ENCODE results near the gene ISM1.

ISM1 gene

DNA sequence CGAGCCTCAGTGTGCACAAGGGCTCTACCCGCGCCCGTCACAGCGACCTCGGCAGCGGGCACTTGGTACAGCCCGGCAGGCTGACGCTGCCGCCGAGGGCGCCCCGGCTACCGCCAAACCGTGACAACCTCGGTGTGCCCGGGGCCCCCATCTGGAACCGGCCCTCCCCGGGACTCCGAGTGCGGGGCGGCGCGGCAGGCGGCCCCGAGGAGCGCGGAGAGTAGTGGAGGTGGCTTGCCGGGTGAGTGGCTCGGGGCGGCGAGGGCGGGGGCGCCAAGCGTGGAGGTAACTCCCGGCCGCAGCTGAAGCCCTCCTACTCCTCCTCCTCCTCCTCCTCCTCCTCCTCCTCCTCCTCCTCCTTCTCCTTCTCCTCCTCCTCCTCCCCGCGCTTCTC lies at the start of gene ISM1:
Gene ISM1 (plus strand): TSS at position 371 of the 394 bp plus-strand sequence. CDS start 503 bp downstream, outside the sequence.
- Mint-ChIP-seq H3K4me3 (peak within 1 kb of the TSS; percentile 85), H3K4me1 (ENCODE audit: low read depth) (peaks cover 19% of the 10 kb centered on the region), H3K9me3 (no peaks in the 10 kb centered on the region), H3K27ac (peak within 1 kb of the TSS; percentile 83), H3K27me3 (peaks cover 53% of the 10 kb centered on the region), H3K36me3 (ENCODE audit: low read depth) (no peaks in the 10 kb centered on the region)

DNA sequence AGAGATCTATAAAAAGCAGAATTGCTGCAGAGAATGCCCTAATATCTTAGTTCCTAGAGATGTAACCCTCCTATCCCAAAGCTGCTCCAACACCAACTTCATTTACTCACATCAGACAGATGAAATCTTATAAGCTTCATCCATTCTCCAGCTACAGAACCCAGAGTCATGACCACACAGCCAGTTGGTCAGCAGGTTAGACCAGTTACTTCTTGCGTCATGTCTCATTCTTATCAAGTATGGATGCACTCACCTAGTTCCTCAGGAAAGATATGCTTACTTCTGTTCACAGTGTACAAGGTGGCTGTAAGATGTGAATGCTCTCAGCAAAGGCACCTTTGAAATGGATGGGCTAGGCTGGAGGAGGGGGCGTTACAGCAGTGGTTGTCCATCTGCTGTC lies 47.9 kb upstream of the ISM1 start:
- H3K27ac Mint-ChIP-seq = no peak overlapping the region
- H3K27me3 Mint-ChIP-seq = peaks cover 8% of the 10 kb centered on the region
- H3K4me1 Mint-ChIP-seq (ENCODE audit: low read depth) = no peaks in the 10 kb centered on the region
- H3K4me3 Mint-ChIP-seq = no peak overlapping the region
- peaks cover 7% of the 10 kb centered on the region for H3K9me3 Mint-ChIP-seq
- H3K36me3 Mint-ChIP-seq (ENCODE audit: low read depth) = no peaks in the 10 kb centered on the region

DNA sequence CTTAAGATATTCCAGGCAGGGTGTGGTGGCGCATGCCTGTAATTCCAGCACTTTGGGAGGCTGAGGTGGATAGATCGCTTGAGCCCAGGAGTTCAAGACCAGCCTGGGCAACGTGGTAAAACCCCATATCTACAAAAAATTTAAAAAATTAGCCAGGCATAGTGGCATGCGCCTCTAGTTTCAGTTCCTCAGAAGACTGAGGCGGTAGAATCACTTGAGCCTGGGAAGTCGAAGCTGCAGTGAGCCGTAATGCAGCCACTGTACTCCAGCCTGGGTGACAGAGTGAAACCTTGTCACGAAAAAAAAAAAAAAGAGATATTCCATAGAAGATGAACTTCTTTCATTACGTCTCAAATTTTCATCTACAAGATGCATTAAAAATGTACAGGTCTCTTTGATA lies 46.7 kb upstream of the ISM1 start:
- no peaks in the 10 kb centered on the region for H3K4me1 Mint-ChIP-seq (ENCODE audit: low read depth)
- no peak overlapping the region for H3K27ac Mint-ChIP-seq
- no peak overlapping the region for H3K4me3 Mint-ChIP-seq
- H3K27me3 Mint-ChIP-seq = peaks cover 8% of the 10 kb centered on the region
- peaks cover 7% of the 10 kb centered on the region for H3K9me3 Mint-ChIP-seq
- H3K36me3 Mint-ChIP-seq (ENCODE audit: low read depth) = no peaks in the 10 kb centered on the region

DNA sequence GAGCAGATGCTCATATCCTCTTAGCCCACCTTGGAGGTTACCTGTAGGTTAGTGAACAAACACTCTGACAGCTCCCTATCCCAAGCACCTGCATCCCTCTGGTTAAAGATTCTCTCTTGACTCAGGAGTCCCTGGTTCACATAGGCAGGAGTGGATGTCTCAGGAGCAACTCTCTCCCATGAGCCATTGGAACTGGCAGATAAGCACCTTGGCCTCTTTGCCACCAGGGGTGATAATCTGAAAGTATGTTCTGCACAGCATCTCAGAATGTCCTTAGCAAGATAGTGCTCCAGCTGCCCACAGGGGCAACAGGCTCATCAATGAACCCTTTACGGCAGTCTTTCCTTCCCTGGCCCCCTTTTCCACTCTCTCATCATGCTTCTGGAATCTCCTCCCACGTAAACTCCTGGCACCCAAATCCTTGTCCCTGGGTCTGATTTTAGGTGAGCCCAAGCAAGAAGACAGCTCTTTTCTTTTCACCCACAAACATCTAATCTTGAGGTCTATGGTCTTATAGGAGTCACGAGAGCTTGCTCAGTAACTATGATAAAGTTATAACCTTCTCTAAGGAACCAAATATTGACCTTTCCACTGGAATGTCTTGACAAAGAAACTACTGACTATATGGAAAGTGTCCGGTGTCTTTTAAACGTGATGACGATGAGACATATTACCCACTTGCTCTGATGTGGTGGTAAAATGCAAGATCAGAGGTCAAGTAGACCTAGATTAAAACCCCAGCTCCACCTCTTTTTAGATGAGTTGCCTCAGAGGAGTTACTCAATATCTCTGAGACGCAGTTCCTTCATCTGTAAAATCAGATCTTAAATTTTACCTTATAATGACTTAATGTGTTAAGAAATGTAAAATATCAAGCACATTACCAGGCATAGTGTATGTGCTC lies 39.8 kb upstream of the ISM1 start:
- Mint-ChIP-seq H3K27me3 (peaks cover 10% of the 10 kb centered on the region), H3K27ac (peak overlapping the region; percentile 75), H3K36me3 (ENCODE audit: low read depth) (no peaks in the 10 kb centered on the region), H3K9me3 (peaks cover 9% of the 10 kb centered on the region), H3K4me3 (no peak overlapping the region), H3K4me1 (ENCODE audit: low read depth) (peaks cover 24% of the 10 kb centered on the region)

DNA sequence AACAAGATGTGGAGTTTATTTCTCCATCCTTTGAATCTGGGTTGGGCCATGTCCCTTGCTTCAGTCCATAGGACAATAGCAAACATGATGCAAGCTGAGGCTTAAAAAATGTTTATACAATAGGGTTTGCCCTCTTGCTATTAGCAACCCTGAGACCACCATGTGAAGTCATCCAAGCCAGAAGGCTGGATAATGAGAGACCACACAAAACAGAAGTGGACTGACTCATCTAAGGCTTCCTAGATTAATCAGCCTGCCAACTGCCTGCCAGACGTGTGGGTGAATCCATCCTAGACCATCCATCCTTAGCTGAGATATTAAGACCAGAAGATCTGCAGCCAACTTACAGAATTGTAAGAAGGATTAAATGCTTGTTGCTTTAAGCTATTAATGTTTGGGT lies 38.1 kb upstream of the ISM1 start:
- Mint-ChIP-seq H3K4me3 (no peak overlapping the region), H3K27me3 (peaks cover 10% of the 10 kb centered on the region), H3K36me3 (ENCODE audit: low read depth) (peaks cover 3% of the 10 kb centered on the region), H3K4me1 (ENCODE audit: low read depth) (peaks cover 24% of the 10 kb centered on the region), H3K27ac (no peak overlapping the region), H3K9me3 (peaks cover 14% of the 10 kb centered on the region)

DNA sequence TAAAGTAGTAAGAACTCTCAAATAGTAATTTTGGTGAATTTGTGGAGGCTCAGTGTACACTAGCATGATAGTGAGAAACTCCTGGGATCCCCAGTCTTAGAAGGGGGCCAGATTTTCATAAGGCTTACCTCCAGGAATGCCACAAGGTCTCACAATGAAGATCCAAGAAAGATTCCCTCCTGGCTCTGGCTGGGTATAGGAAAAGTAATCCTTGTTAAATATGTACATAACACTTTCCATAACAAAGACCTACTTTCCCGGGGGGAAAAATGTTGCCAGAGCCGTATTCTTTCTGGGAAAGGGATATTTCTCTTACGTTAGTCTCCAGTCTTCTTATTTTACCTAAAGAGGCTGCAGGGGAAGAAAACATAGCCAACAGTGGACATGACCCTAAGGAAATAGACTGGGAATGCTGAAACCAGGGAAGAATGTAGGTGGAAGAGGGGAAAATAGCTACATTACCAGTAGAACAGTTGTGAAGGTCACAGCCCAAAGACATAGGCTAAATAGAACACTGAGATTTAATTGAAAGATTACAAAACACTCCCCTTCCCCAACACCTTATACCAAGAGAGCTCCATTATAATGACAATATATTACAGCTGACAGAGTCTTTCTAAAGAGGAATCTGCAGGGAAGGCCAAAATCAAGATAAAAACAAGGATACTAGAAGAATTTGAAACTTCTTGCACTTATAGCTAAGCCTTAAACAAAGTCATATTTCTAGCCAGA lies 34.9 kb upstream of the ISM1 start:
- peaks cover 14% of the 10 kb centered on the region for H3K9me3 Mint-ChIP-seq
- H3K27ac Mint-ChIP-seq = no peak overlapping the region
- H3K4me1 Mint-ChIP-seq (ENCODE audit: low read depth) = peaks cover 19% of the 10 kb centered on the region
- H3K27me3 Mint-ChIP-seq = peaks cover 9% of the 10 kb centered on the region
- peaks cover 3% of the 10 kb centered on the region for H3K36me3 Mint-ChIP-seq (ENCODE audit: low read depth)
- no peak overlapping the region for H3K4me3 Mint-ChIP-seq

DNA sequence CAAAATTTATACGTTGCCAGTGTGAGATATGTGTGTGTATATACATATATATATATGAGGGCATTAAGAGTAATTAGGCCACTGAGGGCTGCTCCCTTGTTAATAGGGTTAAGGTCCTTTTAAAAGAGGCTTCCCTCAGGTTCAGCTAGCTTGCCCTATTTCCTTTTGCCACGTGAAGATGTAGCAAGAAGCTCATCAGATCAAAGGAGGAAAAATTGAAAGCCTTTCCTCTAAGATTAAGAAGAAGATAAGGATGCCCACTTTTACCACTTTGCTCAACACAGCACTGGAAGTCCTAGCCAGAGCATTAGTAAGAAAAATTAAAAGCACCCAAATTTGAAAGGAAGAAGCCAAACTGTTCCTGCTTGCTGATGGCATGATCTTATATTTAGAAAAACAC lies 33.2 kb upstream of the ISM1 start:
- Mint-ChIP-seq H3K36me3 (ENCODE audit: low read depth) (peaks cover 3% of the 10 kb centered on the region), H3K9me3 (peaks cover 14% of the 10 kb centered on the region), H3K27ac (no peak overlapping the region), H3K4me3 (no peak overlapping the region), H3K4me1 (ENCODE audit: low read depth) (peaks cover 2% of the 10 kb centered on the region), H3K27me3 (peaks cover 3% of the 10 kb centered on the region)

DNA sequence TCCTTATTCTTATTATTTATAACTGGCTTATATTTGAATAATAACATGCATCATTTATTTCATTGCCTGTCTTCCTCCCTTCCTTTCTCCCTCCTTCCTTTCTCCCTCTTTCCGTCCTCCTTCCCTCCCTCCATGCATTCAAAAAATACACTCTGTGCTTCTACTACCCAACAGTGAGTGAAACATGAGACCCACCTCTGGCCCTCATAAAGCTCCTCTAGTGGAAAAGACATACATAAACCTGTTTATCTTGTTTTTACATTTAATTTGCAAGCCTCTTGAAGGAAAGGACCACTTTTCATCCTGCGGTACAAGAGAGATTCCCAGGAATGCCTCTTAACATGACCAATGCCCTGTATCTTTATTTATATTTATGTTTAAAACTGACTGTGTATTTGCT lies 21.8 kb upstream of the ISM1 start:
- Mint-ChIP-seq H3K27me3 (no peaks in the 10 kb centered on the region), H3K4me3 (no peak overlapping the region), H3K27ac (no peak overlapping the region), H3K9me3 (no peaks in the 10 kb centered on the region), H3K36me3 (ENCODE audit: low read depth) (no peaks in the 10 kb centered on the region), H3K4me1 (ENCODE audit: low read depth) (no peaks in the 10 kb centered on the region)

DNA sequence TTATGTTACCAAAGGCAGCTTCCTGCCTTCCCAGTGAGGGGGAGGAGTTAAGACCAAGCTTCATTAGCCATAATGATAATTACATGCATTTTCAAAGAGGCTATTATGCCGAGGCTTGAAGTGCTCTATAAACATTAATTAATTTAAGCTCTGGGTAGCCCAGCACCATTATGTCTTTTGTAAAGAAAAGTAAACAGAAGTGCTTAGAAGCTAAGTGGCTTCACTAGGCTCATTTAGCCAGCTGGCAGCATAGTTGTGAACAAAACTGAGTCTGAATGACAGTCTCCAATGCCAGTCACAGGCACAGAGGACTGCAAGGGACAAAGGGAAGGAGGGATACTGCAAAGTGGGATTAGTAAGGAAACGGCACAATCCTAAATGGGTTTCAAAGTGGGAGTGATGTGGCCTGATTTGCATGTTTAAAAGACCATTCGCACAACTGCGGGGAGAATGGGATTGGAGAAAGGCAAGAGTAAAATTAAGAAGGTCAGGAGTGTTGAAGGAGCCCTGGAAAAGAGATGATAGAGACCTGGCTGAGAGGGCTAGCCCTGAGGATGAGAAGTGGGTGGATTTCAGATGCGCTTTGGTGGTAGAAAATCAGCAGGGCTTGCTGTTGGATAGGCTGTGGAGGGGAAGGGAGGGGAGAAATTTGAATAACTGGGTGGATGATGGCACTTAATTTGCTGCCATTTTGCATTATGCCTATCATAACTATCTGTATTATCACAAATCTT lies 20.1 kb upstream of the ISM1 start:
- Mint-ChIP-seq H3K27ac (no peak overlapping the region), H3K9me3 (no peaks in the 10 kb centered on the region), H3K36me3 (ENCODE audit: low read depth) (no peaks in the 10 kb centered on the region), H3K27me3 (peaks cover 4% of the 10 kb centered on the region), H3K4me3 (no peak overlapping the region), H3K4me1 (ENCODE audit: low read depth) (no peaks in the 10 kb centered on the region)

DNA sequence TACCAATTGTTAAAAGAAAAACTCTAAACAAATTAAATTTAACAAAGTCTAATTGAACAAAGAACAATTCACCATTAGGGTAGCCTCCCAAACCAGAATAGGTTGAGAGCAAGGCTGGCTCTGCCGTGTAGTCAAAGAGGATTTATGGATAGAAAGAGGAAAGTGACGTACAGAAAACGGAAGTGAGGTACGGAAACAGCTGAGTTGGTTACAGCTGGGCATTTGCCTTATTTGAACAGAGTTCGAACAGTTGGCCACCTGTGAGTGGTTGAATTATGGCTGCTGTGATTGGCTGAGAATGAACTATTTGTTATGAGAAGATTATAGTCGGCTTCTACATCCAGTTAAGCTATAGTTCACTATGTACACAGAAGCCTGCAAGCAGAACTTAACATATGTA lies 18.5 kb upstream of the ISM1 start:
- no peak overlapping the region for H3K27ac Mint-ChIP-seq
- H3K4me1 Mint-ChIP-seq (ENCODE audit: low read depth) = no peaks in the 10 kb centered on the region
- H3K9me3 Mint-ChIP-seq = no peaks in the 10 kb centered on the region
- no peak overlapping the region for H3K4me3 Mint-ChIP-seq
- H3K36me3 Mint-ChIP-seq (ENCODE audit: low read depth) = no peaks in the 10 kb centered on the region
- H3K27me3 Mint-ChIP-seq = peaks cover 4% of the 10 kb centered on the region

DNA sequence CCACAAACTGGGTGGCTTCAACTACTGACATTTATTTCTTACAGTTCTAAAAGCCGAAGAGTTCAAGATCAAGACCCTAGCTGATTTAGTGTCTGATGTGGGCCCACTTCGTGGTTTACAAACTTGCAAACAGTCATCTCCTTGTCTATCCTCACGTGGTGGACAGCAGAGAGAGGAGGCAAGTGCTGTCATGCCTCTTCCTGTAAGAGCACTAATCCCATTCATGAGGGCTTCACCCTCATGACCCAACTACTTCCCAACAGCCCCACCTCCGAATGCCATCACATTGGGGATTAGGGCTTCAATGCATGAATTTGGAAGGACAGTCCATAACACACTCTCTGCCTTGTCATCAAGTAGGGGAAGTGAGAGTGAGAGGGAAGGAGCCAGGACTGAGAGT lies 15.6 kb upstream of the ISM1 start:
- H3K27me3 Mint-ChIP-seq = peaks cover 4% of the 10 kb centered on the region
- no peak overlapping the region for H3K4me3 Mint-ChIP-seq
- H3K36me3 Mint-ChIP-seq (ENCODE audit: low read depth) = no peaks in the 10 kb centered on the region
- no peaks in the 10 kb centered on the region for H3K4me1 Mint-ChIP-seq (ENCODE audit: low read depth)
- H3K9me3 Mint-ChIP-seq = no peaks in the 10 kb centered on the region
- no peak overlapping the region for H3K27ac Mint-ChIP-seq

DNA sequence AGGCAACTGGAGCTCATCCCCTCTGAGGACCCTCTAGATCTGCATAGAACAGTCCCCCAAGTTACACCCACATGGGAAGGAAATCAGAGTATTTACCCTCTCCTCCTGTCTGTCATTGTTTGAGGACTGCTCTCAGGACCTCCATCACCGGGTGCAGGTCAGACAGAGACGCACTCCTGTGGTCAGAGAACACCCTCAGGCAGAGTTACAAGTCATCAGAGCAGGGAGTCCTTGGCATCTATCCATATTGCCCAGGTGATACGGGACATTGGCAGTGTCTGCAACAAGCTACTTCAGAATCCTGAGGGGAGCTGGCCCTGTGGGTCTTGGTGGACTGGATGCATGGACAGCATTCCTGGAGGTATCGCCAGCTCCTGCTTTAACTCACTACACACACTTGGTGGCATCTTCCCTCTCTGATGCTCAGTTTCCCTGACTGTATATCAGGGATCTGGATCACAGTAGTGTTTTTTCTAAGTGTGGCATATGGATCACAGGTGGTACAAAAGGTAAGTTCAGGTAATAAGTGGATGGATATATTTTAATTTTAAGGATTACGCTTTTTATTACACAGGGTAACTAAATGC lies 15.1 kb upstream of the ISM1 start:
- Mint-ChIP-seq H3K9me3 (no peaks in the 10 kb centered on the region), H3K4me1 (ENCODE audit: low read depth) (no peaks in the 10 kb centered on the region), H3K4me3 (no peak overlapping the region), H3K27ac (no peak overlapping the region), H3K27me3 (peaks cover 4% of the 10 kb centered on the region), H3K36me3 (ENCODE audit: low read depth) (no peaks in the 10 kb centered on the region)

DNA sequence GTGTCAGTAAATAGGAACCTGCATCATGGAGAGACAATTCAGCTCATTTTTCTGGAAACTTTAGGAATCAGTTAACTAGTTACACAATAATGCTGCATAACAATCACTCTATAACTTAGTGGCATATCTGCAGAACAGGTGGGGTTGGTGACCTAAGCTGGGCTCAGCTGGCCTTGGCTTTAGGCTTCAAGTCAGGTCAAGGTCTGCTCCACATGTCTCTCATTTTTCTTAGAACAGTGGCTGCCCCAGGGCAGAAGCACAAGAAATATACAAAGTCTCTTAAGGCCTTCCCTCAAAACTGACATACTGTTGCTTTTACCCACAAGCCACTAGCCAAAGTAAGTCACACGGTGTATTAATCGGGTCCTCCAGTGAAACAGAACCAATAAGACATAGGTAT lies 14.1 kb upstream of the ISM1 start:
- Mint-ChIP-seq H3K4me1 (ENCODE audit: low read depth) (no peaks in the 10 kb centered on the region), H3K4me3 (no peak overlapping the region), H3K36me3 (ENCODE audit: low read depth) (no peaks in the 10 kb centered on the region), H3K27ac (no peak overlapping the region), H3K9me3 (no peaks in the 10 kb centered on the region), H3K27me3 (peaks cover 6% of the 10 kb centered on the region)

DNA sequence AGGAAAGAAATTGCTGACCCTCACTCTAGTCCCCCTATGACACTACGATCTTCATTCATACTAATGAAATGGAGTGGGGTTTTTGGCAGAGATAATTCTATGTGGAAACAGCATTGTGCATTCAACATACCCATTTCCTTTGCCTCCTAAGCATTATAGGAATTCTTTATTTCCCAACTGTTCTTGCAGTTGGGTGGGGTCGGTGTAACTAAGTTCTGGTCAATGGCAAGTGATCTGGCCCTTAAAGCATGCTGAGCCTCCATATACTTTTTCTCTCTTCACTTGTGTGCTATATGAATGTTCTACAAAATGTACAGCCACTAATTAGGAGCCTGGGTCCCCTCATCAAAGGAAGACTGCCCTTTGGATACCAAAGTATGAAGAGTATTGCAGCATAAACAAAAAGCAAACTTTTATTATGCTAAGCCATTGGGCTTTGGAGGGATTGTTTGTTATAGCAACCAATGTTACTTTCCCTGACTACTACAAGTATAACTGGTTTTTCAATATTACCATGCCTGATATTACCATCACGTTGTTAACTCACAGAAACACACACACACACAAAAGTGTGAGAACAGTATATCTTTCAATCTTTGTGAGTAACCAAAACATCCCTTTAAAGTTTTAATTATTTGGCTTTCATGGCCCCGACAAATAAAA lies 9.0 kb upstream of the ISM1 start:
- Mint-ChIP-seq H3K4me1 (ENCODE audit: low read depth) (peaks cover 10% of the 10 kb centered on the region), H3K27me3 (peaks cover 48% of the 10 kb centered on the region), H3K4me3 (no peak overlapping the region), H3K27ac (no peak overlapping the region), H3K9me3 (no peaks in the 10 kb centered on the region), H3K36me3 (ENCODE audit: low read depth) (no peaks in the 10 kb centered on the region)
